IMR-90 (cell line): ENCODE data around the gene TMUB2. TPM values are rescaled to one million over a fixed set of nuclear protein-coding genes. Genes with fewer than 3 reads are reported as not detected.

ENCODE experiments used
- ATAC-seq: fragments of 200-7000 bp; cut with Tn5 transposase; 2 replicates; pipeline ENCODE4 v1.9.1; 2020; ENCODE audit warnings: low read depth, mild to moderate bottlenecking, moderate library complexity
- BruUV-seq: library from RNA; stranded (reverse); fragments of 400-500 nt; replicated peaks from 2 replicates; lab custom pipeline; 2021; lab: Mats Ljungman, UMichigan
- CTCF ChIA-PET: fragments of 300-600 bp; formaldehyde crosslinking; extraction: SDS; loops from one replicate; lab custom pipeline; 2021; ENCODE audit warnings: antibody characterized with exemption; lab: Yijun Ruan, JAX
- POLR2A ChIA-PET: fragments of 300-600 bp; sonication (Branson Sonifier 250); formaldehyde crosslinking; loops from one replicate; lab custom pipeline; 2022; ENCODE audit warnings: antibody characterized with exemption; ENCODE audit not compliant: unreplicated experiment; lab: Charles Lee
- DNase-seq: peaks from one replicate; pipeline ENCODE4 v3.0.0; 2013
- H2AFZ ChIP-seq: replicated peaks from 2 replicates; pipeline ENCODE3; 2013; ENCODE audit warnings: low read length, mild to moderate bottlenecking; ENCODE audit not compliant: poor library complexity
- H2AK5ac ChIP-seq: 2 replicates; pipeline ENCODE4 v1.6.1; 2013; ENCODE audit warnings: low read depth, low read length, inconsistent platforms
- H2AK9ac ChIP-seq: replicated peaks from 2 replicates; pipeline ENCODE3; 2013; ENCODE audit warnings: mild to moderate bottlenecking, low read depth, low read length, moderate library complexity; ENCODE audit not compliant: poor library complexity
- H2BK120ac ChIP-seq: 2 replicates; pipeline ENCODE4 v1.6.1; 2013; ENCODE audit warnings: low read depth, low read length, inconsistent platforms
- H2BK15ac ChIP-seq: 3 replicates; pipeline ENCODE4 v1.6.1; 2013; ENCODE audit warnings: low read depth, low read length, inconsistent platforms
- H2BK20ac ChIP-seq: 2 replicates; pipeline ENCODE4 v1.6.1; 2013; ENCODE audit warnings: low read depth, mild to moderate bottlenecking, inconsistent platforms, low read length, moderate library complexity
- H2BK5ac ChIP-seq: 2 replicates; pipeline ENCODE4 v1.6.1; 2013; ENCODE audit warnings: mild to moderate bottlenecking, low read depth, low read length, inconsistent platforms; ENCODE audit not compliant: poor library complexity, severe bottlenecking
- H3K14ac ChIP-seq: replicated peaks from 2 replicates; pipeline ENCODE4 v1.6.1; 2013; ENCODE audit warnings: low read depth, low read length, inconsistent platforms
- H3K18ac ChIP-seq: 2 replicates; pipeline ENCODE4 v1.6.1; 2013; ENCODE audit warnings: low read depth, low read length, control low read depth
- H3K23ac ChIP-seq: 2 replicates; pipeline ENCODE4 v1.6.1; 2013; ENCODE audit warnings: low read depth, low read length, inconsistent platforms
- H3K27ac ChIP-seq: 2 replicates; pipeline ENCODE4 v1.5.1; 2013; ENCODE audit warnings: mild to moderate bottlenecking, control low read depth, low read length; ENCODE audit not compliant: insufficient read depth
- H3K27me3 ChIP-seq: 2 replicates; pipeline ENCODE4 v1.6.1; 2013; ENCODE audit warnings: low read length; ENCODE audit not compliant: control insufficient read depth, insufficient read depth
- H3K36me3 ChIP-seq: 2 replicates; pipeline ENCODE4 v1.6.1; 2013; ENCODE audit warnings: low read length, mixed read lengths; ENCODE audit not compliant: control insufficient read depth, insufficient read depth
- H3K4ac ChIP-seq: 2 replicates; pipeline ENCODE4 v1.6.1; 2013; ENCODE audit warnings: low read depth, low read length, inconsistent platforms
- H3K4me1 ChIP-seq: 2 replicates; pipeline ENCODE4 v1.6.1; 2013; ENCODE audit warnings: low read length, mixed read lengths; ENCODE audit not compliant: control insufficient read depth, insufficient read depth
- H3K4me2 ChIP-seq: 2 replicates; pipeline ENCODE4 v1.6.1; 2013; ENCODE audit warnings: low read depth, mild to moderate bottlenecking, control low read depth, low read length, moderate library complexity
- H3K4me3 ChIP-seq: 2 replicates; pipeline ENCODE4 v1.5.1; 2013; ENCODE audit warnings: low read depth, mild to moderate bottlenecking, control low read depth, low read length, moderate library complexity; ENCODE audit not compliant: insufficient read depth
- H3K56ac ChIP-seq: 2 replicates; pipeline ENCODE4 v1.6.1; 2013; ENCODE audit warnings: low read length, inconsistent platforms; ENCODE audit not compliant: insufficient read depth; ENCODE audit errors: extremely low read depth
- H3K79me1 ChIP-seq, 2 experiments: 2 replicates each; pipeline ENCODE4 v1.6.1; 2013; ENCODE audit warnings: low read length in 2 of 2, inconsistent platforms in 1 of 2, low read depth in 1 of 2
- H3K9ac ChIP-seq: 2 replicates; pipeline ENCODE4 v1.6.1; 2013; ENCODE audit warnings: low read depth, low read length, control low read depth
- H3K9me1 ChIP-seq: 2 replicates; pipeline ENCODE4 v1.6.1; 2013; ENCODE audit warnings: low read length, inconsistent platforms; ENCODE audit not compliant: insufficient read depth
- H3K9me3 ChIP-seq: 2 replicates; pipeline ENCODE4 v1.6.1; 2013; ENCODE audit warnings: low read length; ENCODE audit not compliant: control insufficient read depth, insufficient read depth
- H4K20me1 ChIP-seq: 2 replicates; pipeline ENCODE4 v1.6.1; 2013; ENCODE audit warnings: low read length, inconsistent platforms; ENCODE audit not compliant: insufficient read depth
- H4K5ac ChIP-seq: 2 replicates; pipeline ENCODE4 v1.6.1; 2013; ENCODE audit warnings: mild to moderate bottlenecking, low read depth, low read length, control low read depth
- H4K8ac ChIP-seq, 2 experiments: 2 replicates each; pipeline ENCODE4 v1.6.1; 2013; ENCODE audit warnings: low read depth in 2 of 2, low read length in 2 of 2, control low read depth in 1 of 2, inconsistent platforms in 1 of 2
- H4K91ac ChIP-seq: 2 replicates; pipeline ENCODE4 v1.6.1; 2013; ENCODE audit warnings: low read depth, low read length, inconsistent platforms; ENCODE audit not compliant: insufficient read depth
- CHD1 ChIP-seq: IDR thresholded peaks from 2 replicates; pipeline ENCODE4 v1.6.1; 2012; ENCODE audit warnings: low read depth, low read length, improper control_type of control experiment
- MXI1 ChIP-seq: IDR thresholded peaks from 2 replicates; pipeline ENCODE4 v1.6.1; 2012; ENCODE audit warnings: low read depth, mild to moderate bottlenecking, low read length, moderate library complexity, borderline replicate concordance
- RCOR1 ChIP-seq: IDR thresholded peaks from 2 replicates; pipeline ENCODE4 v1.6.1; 2012; ENCODE audit warnings: mild to moderate bottlenecking, low read length, improper control_type of control experiment; ENCODE audit not compliant: insufficient replicate concordance
- RFX5 ChIP-seq: IDR thresholded peaks from 2 replicates; pipeline ENCODE4 v1.8.0; 2012; ENCODE audit warnings: low read depth, mild to moderate bottlenecking, low read length, moderate library complexity
- SMC3 ChIP-seq: fragments of 150-350 bp; IDR thresholded peaks from 2 replicates; pipeline ENCODE4 v1.6.1; 2016; ENCODE audit warnings: low read depth, mild to moderate bottlenecking, antibody characterized with exemption, low read length, moderate library complexity
- WGBS, 2 experiments: methylation state at CpG; one replicate each; pipeline versions ENCODE4 v1.1.5 to v1.1.7; 2013; ENCODE audit warnings: missing lambda C conversion rate in 2 of 2; ENCODE audit not compliant: insufficient read length in 1 of 2; ENCODE audit errors: extremely low coverage in 2 of 2; 5-methylcytosine and 5-hydroxymethylcytosine counted together
- dilution Hi-C: fragments of 300-500 bp; cut with HindIII; formaldehyde crosslinking; loops from one replicate; pipeline ENCODE4 v1.14.3; 2018; ENCODE audit warnings: low sequenced_read_pairs; ENCODE audit not compliant: unreplicated experiment
- in situ Hi-C: fragments of 300-500 bp; cut with MboI; formaldehyde crosslinking; loops from 3 replicates; pipeline ENCODE4 v1.14.3; 2019; ENCODE audit warnings: low sequenced_read_pairs, inconsistent platforms, mixed read lengths
- intact Hi-C: fragments of 100-400 bp; cut with micrococcal nuclease; formaldehyde crosslinking; loops from 2 replicates; pipeline ENCODE4 v1.10.0; 2022
- polyA plus RNA-seq, 3 experiments: library from polyadenylated mRNA; depleted of rRNA; stranded (reverse); fragments of >200 nt; gene quantifications; 2 replicates each; pipeline ENCODE4 v1.2.3, GENCODE V29; 2012; ENCODE audit warnings: low replicate concordance in 1 of 3
- total RNA-seq: library from RNA; depleted of rRNA; stranded (reverse); fragments of >200 nt; gene quantifications from 2 replicates; pipeline ENCODE4 v1.2.3, GENCODE V29; 2012
- TF ChIP-seq, protein P1 (sequence below): fragments of 150-350 bp; IDR thresholded peaks from 2 replicates; pipeline ENCODE4 v1.6.1; 2016; ENCODE audit warnings: low read depth, mild to moderate bottlenecking, low read length, moderate library complexity, borderline replicate concordance
- TF ChIP-seq, protein P2 (sequence below): fragments of 150-350 bp; IDR thresholded peaks from 2 replicates; pipeline ENCODE4 v1.6.1; 2017; ENCODE audit warnings: mild to moderate bottlenecking, antibody characterized with exemption, low read length, low read depth
- TF ChIP-seq, protein P3 (sequence below): conservative IDR thresholded peaks from 2 replicates; pipeline ENCODE4 v1.5.1; 2012; ENCODE audit warnings: mild to moderate bottlenecking, low read depth, low read length, improper control_type of control experiment

The TMUB2 gene
- total and polyA plus RNA-seq, 2 of the 4 experiments (the other 2 are of a cell fraction), result 16.5 to 42.5 TPM

DNA sequence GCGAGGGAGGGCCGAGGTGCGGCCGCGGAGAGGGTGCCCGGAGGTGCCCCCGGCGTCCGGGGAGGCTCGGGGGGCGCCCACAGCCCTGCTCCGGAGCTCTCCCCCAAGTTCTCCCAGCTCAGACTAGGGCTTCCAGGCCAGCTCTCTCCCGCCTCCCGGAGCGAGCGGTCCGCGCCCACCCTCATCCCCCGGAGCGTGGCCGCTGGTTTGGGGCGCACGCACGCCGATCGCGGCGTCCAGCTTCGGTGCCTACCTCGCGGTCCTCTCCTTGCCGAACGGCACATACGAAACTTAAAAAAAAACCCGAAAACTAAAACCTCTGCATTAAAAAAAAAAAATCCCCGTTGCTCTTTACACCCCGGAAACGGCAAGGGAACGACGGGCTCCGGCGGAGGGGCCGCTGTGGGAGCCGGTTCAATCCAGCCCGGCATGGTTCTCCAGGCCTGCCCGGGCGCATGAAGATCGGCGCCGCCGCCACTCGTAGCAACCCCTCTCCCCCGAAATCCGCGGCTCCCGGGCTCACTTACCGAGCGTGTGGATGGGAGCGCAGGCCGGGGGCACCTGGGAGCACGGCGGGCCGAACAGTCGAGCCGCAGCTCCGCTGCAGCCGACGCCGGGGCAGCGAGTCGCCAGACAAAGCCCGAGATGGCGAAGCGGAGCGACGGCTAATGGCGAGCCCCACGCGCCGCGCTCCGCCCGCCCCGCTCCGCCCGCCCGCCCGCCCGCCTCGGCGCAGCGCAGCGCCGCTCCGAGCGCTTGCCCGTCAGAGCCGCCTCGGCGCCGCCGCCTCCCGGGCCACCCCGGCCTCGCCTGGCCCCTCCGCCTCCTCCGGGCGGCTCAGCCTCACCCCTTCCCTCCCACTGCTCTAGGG is 33.7 kb downstream of the TMUB2 start:
- Histone ChIP-seq H2BK5ac (peak overlapping the region; percentile 86), H3K36me3 (peaks cover 15% of the 10 kb centered on the region), H3K4ac (peak overlapping the region; percentile 72), H3K56ac (peak overlapping the region; percentile 69), H3K9ac (peak overlapping the region; percentile 92), H3K23ac (peak overlapping the region; percentile 64; the same call in 1 of the 2 replicates), H2BK15ac (no peak overlapping the region), H4K8ac (peak overlapping the region in 1 of 2 experiments; percentile 49; a peak in 1 of 4 replicates), H4K91ac (peak overlapping the region; percentile 21), H3K14ac (peak overlapping the region; percentile 68), H3K9me1 (peaks cover 20% of the 10 kb centered on the region), H3K27ac (peak overlapping the region; percentile 92), H3K18ac (peak overlapping the region; percentile 61; the same call in 1 of the 2 replicates), H3K79me1 (peaks cover 25 to 52% of the 10 kb centered on the region in 2 experiments), H3K9me3 (no peaks in the 10 kb centered on the region), H3K27me3 (no peaks in the 10 kb centered on the region), H2BK20ac (no peak overlapping the region), H2BK120ac (peak overlapping the region; percentile 52), H2AK5ac (peak overlapping the region; percentile 93), H2AFZ (peak overlapping the region; percentile 93), H3K4me1 (peaks cover 15% of the 10 kb centered on the region), H3K4me3 (peak overlapping the region; percentile 93), H3K4me2 (peak overlapping the region; percentile 97), H4K5ac (no peak overlapping the region), H2AK9ac (peak overlapping the region; percentile 92), H4K20me1 (peaks cover 22% of the 10 kb centered on the region)
- BruUV-seq, result no TSS peak
- intact Hi-C loops (loop anchor here (5.0 kb wide), 2 partner anchors 87 to 417 kb away; partner anchors contain the start of gene RUNDC3A), in situ Hi-C loops (loop anchor here (5.0 to 25.0 kb wide), 3 partner anchors 107 to 417 kb away; partner anchors contain the start of gene GPATCH8), dilution Hi-C loops (no loop called here)
- DNase-seq, result peak; percentile 44
- POLR2A ChIA-PET, result interaction anchor here (0.5 to 1.5 kb wide), 7 partner anchors 9 to 512 kb away, joined by 3 to 8 read pairs (median 4); no protein-coding TSS in a partner anchor
- 0% methylated on average over 35 of the region's 108 CpGs; no CpG with 5 or more reads in 1 of the 2 experiments for WGBS, 2 experiments
- TF ChIP-seq, protein P1, sequence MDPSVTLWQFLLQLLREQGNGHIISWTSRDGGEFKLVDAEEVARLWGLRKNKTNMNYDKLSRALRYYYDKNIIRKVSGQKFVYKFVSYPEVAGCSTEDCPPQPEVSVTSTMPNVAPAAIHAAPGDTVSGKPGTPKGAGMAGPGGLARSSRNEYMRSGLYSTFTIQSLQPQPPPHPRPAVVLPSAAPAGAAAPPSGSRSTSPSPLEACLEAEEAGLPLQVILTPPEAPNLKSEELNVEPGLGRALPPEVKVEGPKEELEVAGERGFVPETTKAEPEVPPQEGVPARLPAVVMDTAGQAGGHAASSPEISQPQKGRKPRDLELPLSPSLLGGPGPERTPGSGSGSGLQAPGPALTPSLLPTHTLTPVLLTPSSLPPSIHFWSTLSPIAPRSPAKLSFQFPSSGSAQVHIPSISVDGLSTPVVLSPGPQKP, result no peak
- TF ChIP-seq CHD1 (0 out of 2 replicates have a peak, but pooled peaks have one; percentile 54), RFX5 (no peak), RCOR1 (no peak), SMC3 (no peak), MXI1 (peak; percentile 27; the same call in 1 of the 2 replicates)
- TF ChIP-seq, protein P2, sequence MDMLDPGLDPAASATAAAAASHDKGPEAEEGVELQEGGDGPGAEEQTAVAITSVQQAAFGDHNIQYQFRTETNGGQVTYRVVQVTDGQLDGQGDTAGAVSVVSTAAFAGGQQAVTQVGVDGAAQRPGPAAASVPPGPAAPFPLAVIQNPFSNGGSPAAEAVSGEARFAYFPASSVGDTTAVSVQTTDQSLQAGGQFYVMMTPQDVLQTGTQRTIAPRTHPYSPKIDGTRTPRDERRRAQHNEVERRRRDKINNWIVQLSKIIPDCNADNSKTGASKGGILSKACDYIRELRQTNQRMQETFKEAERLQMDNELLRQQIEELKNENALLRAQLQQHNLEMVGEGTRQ, result no peak
- TF ChIP-seq, protein P3, sequence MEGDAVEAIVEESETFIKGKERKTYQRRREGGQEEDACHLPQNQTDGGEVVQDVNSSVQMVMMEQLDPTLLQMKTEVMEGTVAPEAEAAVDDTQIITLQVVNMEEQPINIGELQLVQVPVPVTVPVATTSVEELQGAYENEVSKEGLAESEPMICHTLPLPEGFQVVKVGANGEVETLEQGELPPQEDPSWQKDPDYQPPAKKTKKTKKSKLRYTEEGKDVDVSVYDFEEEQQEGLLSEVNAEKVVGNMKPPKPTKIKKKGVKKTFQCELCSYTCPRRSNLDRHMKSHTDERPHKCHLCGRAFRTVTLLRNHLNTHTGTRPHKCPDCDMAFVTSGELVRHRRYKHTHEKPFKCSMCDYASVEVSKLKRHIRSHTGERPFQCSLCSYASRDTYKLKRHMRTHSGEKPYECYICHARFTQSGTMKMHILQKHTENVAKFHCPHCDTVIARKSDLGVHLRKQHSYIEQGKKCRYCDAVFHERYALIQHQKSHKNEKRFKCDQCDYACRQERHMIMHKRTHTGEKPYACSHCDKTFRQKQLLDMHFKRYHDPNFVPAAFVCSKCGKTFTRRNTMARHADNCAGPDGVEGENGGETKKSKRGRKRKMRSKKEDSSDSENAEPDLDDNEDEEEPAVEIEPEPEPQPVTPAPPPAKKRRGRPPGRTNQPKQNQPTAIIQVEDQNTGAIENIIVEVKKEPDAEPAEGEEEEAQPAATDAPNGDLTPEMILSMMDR, result no peak
- peak; percentile 10 for ATAC-seq
- CTCF ChIA-PET, result interaction anchor here (0.8 to 1.4 kb wide), 3 partner anchors 10 to 139 kb away, joined by 3 to 7 read pairs (median 5); no protein-coding TSS in a partner anchor
